Activated CD4-positive, alpha-beta T cell treated with anti-CD3 and anti-CD28 coated beads, Interleukin-2, amount 50 U/mL, for 1 hour (primary cell): ENCODE measurements around the gene RASGRP2.
A peak's percentile ranks its signal among the peaks of the same experiment; 100 is the strongest.
"Not testable (repeated sequence)": the region's sequence is repeated elsewhere in the genome, so short reads cannot be mapped to it uniquely, and the experiment has no call there.

Experiments
- DNase-seq: peaks from one replicate; pipeline ENCODE4 v3.0.0-alpha.2; 2020

Gene RASGRP2

DNA sequence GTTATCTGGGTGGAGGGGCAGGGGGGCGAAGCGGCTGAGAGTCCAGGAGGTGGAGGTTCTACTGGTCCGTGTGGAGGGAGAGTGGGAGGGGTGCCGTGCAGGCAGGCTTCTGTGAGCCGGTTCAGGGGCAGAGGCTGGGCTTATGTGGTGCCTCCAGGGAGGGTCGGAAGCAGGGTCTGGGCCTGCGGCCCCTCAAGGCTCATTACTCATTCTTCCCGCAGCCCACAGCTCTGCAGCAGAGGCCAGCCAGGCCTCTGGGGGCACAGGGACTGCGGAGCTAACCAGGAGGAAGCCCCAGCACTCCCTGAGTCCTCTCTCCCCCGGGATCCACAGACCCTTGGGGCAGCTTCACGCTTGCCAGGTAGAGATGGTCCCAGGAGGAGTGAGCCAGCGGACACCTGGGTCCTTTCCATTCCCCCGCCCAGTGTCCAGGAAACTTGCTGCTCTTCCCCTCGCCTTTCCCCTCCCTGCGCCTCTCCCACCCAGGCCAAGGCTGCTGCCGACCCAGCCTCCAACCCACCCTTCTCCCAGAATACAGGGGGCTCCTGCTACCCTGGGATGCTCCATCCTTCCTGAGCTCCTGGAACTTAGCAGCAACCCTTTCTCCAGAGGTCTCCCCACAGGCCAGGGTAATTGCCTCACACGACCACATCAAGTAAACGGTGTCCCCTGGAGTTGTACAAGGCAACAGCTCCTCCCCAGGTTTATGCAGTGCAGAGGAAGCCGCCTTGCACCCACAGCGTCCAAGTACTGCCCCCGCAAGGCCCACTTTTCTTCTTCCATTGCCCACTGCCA lies 27.3 kb downstream of the RASGRP2 start:
- DNase-seq = no peak

- DNase-seq = no peak
Observed at GRCh38 chr11:64715756-64716472, 28.0 kb downstream of the RASGRP2 start.

GRCh38 chr11:64715110-64715509 lies 28.8 kb downstream of the RASGRP2 start:
- no peak for DNase-seq

- DNase-seq = no peak
Observed at GRCh38 chr11:64714666-64715065, 29.3 kb downstream of the RASGRP2 start.

- no peak for DNase-seq
Observed at GRCh38 chr11:64713781-64714363, 30.1 kb downstream of the RASGRP2 start.

DNA sequence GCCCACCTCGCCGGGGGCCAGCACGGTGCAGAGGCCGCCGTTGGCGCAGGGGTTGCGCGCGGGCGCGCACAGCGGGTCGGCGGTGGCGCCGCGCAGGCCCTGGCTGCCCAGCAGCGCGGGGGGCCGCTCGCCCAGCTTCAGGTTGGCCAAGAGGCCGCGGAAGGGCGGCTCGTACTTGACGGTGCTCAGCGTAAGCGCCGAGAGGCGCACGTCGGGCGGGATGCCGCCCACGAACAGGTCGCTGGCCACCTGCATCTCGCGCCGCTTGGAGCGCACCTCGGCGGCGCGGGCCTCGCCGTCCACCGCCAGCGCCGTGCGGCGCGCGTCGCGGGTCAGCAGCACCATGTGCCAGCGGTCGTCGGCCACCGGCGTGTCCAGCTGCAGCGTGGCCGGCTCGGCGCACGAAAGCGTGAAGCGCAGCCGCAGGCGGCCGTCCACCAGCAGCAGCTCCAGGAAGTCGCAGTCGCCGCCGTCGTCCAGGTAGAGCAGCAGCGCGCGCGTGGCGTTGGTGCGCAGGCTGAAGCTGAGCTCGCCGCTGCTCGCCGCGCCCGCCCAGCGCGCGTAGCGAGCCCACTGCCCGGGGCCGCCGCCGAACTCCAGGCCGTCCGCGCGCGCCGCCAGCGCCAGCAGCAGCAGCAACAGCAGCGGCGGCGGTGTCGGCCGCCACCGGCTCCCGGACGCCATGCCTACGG lies 30.8 kb downstream of the RASGRP2 start:
- peak; percentile 15 for DNase-seq

DNA sequence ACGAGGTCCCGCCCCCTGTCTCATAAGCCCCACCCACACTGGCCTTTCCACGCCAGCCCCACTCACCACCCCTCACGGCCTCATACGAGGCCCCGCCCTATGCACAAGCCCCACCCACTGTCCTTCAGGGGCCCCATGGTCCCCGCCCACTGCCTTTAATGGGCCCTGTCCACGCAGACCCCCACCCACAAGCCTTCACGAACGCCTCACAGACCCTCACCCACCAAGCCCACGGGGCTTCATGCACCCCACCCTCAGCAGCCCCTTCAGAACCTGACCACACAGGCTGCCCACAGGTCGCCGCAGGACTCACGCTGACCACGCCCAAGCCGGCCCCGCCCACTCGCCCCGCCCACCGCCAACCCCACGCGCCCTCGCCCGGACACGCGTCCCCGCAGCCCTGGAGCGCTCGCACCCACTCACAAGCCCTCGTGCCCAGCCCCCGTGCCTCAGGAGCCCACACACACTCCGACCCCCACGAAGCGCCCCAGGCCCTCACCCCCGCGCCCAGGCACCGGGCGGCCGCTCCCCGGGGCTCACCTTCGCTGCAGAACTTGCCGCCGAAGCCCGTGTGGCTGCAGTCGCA lies 31.4 kb downstream of the RASGRP2 start:
- DNase-seq = no peak

DNA sequence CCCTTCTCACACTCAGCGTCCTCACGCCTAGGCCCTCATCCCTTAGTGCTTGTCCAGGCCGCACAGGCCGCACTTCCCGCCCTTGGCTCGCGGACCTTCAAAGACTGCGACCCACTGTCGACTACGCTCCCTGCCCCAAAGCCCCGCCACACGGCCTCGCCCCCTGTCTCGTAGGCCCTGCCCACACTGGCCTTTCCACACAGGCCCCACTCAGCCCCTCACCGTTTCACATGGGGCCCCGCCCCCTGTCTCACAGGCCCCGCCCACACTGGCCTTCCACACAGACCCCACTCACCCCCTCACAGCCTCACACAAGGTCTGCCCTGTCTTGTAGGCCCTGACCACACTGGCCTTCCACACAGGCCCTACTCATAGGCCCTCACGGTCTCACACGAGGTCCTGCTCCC lies 32.0 kb downstream of the RASGRP2 start:
- DNase-seq = no peak

GRCh38 chr11:64711138-64711955 lies 32.6 kb downstream of the RASGRP2 start:
- DNase-seq = no peak

DNA sequence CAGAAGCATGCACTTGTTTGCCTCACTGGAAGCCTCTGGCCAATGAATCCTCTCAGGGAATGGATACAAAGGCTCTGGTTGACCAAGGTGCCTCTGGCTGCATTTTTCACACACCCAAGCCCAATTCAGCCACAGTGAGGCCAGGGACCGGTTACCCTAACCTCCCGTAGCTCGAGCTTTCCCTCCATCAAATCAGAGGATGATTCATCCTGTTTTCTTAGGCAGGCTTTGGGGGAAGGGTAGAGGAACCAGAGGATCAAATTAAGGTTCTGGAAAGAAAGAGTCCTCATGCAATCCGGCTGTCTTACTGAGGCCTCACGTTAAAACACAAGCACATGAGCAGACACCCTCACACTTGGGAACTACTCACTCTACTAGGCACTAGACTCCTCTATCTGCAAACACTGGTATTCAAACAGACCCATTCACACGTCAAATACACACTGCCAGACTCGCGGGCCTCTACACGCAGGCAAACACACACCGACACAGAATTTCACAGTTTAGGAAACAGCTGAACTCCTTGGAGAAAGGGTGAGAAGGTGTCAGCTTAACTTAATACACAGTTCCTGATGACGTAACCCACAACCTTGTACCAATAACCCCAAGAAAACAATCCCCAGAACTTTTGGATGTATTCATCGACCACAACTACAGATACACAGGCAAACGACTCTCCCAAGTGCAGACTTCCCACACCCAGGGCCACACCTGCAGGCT lies 33.4 kb downstream of the RASGRP2 start:
- DNase-seq = no peak

DNA sequence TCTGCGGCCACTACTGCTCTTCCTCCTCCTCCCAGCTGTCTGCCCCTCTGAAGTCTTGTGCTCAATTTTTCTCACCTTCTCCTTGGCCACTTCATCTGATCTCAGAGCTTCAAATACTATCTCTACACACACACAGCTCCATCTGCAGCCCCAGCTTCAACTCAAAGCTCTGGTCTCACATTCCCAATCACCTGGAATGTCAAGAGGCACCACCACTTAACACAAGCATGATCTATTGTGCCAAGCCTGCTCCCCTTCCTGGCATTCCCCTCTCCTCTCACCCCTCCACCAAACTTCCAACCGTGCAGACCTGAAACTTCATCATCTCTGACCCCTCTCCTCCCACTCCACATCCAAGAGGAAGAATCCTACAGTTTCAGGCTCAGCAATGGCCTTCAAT lies 38.4 kb downstream of the RASGRP2 start:
- no peak for DNase-seq

DNA sequence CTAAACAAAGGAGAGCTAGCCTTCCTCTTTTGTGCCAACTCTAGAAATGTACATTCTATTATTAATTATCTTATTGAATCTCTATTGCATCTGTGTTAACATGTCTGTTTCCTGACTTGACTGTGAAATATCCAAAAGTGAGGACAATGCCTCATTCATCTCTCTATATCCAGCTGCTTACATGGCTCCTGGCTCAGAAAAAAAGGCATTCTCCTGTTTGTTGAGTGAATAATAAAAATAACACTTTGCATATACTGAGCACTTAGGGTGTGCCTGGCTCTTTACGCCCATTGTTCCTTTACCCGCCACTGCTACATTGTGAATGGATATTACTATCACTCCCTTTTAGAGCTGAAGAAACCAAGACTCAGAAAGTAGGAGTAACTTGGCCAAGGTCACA lies 40.9 kb downstream of the RASGRP2 start:
- no peak for DNase-seq

DNA sequence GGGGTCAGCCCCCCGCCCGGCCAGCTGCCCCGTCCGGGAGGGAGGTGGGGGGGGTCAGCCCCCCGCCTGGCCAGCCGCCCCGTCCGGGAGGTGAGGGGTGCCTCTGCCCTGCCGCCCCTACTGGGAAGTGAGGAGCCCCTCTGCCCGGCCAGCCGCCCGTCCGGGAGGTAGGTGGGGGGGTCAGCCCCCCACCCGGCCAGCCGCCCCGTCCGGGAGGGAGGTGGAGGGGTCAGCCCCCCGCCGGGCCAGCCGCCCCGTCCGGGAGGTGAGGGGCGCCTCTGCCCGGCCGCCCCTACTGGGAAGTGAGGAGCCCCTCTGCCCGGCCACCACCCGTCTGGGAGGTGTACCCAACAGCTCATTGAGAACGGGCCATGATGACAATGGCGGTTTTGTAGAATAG lies 42.0 kb downstream of the RASGRP2 start:
- DNase-seq = not testable (repeated sequence)

DNA sequence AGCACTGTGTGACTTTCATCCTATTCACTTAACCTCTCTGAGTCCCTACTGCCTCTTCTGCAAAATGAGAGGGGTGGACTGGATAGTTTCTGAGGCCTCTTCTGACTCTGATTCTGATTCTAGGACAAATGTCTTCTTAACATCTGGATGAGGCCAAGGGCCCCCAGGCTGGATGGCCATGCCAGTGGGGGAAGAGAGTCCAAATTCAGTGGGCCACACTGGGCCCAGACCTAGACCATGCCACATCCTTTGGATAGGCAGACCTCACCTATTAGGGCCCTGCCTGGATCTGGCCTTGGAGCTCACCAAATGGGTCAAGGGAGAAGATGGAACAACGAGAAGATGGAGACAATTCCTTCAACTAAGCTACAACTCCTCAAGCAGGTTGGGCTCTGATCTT lies 45.5 kb downstream of the RASGRP2 start:
- DNase-seq = no peak

GRCh38 chr11:64697663-64698375 lies 46.1 kb downstream of the RASGRP2 start:
- DNase-seq = no peak

- no peak for DNase-seq
Observed at GRCh38 chr11:64696045-64696444, 47.9 kb downstream of the RASGRP2 start.

DNA sequence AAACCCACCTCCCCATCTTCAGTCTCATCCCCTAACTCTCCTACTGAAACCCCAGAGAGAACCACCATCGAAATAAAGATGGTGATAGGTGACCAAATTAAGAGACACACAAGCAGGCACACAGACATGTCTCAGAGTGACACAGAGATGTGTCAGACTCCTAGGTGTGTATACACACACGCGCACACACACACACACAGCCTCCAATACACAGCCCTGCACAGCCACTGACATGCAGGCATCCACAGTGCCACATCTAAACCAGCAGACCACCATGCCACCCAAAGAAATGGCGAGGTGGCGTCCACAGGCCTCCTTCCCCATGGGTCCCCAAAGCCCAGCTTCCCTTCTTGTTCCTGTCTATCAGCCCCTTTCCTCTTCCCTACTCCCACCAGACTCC lies 48.4 kb downstream of the RASGRP2 start:
- DNase-seq = no peak

GRCh38 chr11:64694821-64695365 lies 49.0 kb downstream of the RASGRP2 start:
- DNase-seq = no peak

- DNase-seq = no peak
Observed at GRCh38 chr11:64694026-64694755, 49.8 kb downstream of the RASGRP2 start.
